NCI-H2227 (cell line): ENCODE data around the gene CA10.

Source experiments
- DNase-seq: peaks from one replicate; lab custom pipeline; 2025; ENCODE audit not compliant: unreplicated experiment; lab: John Stamatoyannopoulos, UW

Gene CA10

DNA sequence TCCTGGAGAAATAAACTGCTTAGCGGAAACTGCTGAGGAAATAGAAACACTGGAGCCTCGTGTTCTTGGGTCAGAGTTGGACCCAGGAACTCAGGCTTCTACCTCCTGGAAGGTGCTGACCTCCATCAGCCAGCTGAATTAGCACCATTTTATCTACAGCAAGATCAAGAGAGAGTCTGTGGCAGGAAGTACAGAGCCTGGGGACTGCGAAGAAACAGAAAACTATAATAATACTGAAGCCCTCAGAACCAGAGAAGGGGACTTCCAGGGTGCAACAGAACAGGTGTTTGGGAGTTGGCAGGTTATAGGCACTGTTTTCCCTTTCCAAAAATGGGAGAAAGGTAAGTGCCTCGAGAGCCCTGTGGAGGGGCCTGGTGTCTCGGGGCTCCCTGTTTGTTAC lies 379.7 kb downstream of the CA10 start:
- no peak for DNase-seq

- no peak for DNase-seq
These were observed 388.3 kb downstream of the CA10 start for GRCh38 chr17:51770027-51770759.

DNA sequence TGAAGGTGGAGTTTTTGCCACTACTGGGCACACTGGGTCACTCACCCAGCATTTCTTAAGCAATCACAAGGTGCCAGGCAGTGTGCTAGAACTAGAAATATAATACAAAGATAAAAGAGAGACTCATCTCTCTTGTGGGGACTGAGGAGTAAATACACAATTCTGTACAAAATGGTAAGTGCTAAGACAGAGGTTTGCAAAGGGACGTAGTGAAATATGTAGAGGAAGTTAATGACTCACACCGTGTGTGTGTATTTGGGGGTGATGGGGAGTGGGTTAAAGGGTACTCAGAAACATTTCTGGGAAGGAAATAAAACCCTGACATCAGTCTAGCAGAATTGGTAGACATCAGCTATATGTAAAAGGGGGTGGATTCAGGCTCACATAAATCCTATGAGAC lies 389.3 kb downstream of the CA10 start:
- no peak for DNase-seq

GRCh38 chr17:51768706-51769105 lies 389.8 kb downstream of the CA10 start:
- no peak for DNase-seq

DNA sequence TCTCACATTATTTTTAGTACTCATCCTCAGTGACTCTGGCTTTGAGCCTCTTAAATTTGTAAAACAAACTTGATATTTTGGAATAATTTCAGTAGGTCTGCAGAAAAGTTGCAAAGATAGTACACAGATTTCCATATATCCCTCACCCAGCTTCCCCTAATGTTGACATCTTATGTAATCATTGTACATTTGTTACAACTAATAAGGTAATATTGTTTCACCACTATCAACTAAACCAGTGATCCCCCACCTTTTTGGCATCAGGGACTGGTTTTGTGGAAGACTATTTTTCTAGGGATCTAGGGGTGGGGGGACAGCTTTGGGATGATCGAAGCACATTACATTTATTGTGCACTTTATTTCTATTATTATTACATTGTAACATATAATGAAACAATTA lies 391.2 kb downstream of the CA10 start:
- DNase-seq, result no peak

DNA sequence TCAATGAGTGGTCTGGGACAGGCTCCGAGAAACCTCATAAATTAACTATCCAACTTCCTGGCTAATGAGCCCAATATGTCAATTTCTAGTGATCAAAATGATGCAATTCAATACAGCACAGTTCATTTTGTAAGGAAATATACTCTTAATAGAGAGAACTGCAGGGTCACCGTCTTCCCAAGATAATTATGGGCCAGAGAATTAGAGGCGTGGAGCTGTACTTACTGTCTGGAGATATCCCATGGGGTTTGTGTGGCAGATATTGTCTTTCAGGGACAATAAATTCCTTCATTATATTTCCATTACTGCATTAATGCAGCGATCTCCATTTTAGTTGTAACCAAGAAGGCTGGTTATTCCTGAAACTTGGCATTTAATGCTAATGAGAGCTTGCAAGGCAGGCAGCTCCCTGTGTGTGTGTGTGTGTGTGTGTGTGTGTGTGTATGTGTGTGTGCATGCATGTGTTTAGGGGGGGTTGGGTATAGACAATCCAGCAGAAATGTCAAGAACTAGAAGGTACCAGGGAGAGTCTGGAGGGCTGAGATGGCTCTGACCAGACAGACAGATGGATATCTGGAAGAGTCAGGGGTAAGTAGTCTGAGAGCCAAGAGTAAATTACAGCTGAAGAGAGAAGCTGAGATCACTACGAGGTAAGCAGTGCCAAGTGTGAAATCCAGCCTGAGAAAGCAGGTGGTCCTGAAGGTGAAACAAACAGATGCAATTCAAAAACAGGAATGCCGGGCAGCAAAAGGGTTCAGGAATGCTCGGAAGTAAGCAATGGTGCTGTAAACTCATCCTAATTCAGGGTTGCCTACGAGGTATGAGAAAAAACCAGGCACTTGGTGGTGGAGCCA lies 393.0 kb downstream of the CA10 start:
- peak; percentile 24 for DNase-seq

DNA sequence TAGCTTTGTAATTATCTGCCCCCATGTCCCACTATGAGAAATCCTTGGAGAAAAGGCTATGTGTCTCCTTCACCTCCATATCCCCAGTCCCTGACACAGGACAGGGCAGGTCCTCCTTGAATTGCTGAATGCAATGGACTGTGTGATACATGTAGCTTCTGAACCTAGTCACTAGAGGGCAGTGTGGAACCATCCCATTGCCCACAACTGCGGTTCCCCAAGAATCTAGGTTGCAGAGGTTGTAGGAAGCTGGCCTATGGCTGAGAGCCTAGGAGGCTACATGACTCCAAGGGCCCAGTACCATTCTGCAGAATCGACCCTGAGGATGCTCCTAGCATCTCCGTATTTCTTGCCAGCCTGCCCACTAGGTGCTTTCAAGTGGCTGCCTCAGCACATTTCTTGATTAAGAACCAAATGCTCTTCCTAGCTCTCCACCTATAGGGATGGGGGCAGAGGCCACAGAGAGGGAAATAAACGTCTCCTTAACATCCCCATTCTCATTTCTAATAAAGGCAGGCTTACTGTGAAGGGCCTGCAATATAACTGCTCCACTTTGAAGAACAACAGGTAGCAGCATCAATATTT lies 394.0 kb downstream of the CA10 start:
- DNase-seq, result peak; percentile 80

- DNase-seq, result no peak
These were observed 395.5 kb downstream of the CA10 start for GRCh38 chr17:51763058-51763457.

DNA sequence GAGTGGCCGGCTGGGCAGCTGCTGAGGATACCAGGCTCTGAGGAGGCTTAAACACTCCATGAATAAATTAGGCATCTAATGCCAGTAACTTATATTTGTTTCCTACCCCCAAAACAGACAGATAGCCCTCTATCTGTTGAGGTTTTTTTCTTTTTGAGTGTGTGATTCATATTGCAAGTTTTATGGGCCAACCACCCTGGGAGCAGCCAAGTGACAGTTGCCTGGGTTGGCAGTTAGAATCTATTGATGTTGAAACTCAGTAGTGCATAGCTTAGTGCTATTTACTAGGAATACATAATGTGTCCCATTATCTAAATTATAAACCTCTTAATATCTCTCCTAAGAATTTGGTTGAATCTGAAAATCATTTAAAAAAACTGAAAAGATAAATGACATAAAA lies 397.4 kb downstream of the CA10 start:
- no peak for DNase-seq

- DNase-seq, result no peak
These were observed 399.3 kb downstream of the CA10 start for GRCh38 chr17:51759260-51759659.

- DNase-seq, result no peak
These were observed 407.4 kb downstream of the CA10 start for GRCh38 chr17:51751072-51751471.

GRCh38 chr17:51748749-51749604 lies 409.5 kb downstream of the CA10 start:
- no peak for DNase-seq

DNA sequence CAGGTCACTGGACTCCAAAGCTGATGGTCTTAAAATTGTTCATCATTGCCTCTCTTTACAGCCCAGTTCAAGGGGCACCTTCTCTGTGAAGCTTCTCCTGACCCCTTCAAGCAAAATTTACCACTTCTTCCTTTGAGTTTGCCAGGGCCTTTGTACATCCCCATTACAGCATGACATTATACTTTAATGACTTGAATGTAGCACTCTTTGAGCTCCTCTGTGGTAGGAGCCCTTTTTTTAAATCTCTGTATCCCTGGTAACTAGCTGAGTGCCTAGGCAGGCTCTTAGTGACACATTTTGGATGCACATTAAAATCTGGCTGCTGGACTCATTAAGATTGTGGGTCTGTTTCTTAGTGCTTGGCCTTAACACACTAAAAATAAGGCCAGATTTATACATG lies 412.1 kb downstream of the CA10 start:
- peak; percentile 16 for DNase-seq

- DNase-seq, result no peak
These were observed 412.5 kb downstream of the CA10 start for GRCh38 chr17:51745993-51746392.

DNA sequence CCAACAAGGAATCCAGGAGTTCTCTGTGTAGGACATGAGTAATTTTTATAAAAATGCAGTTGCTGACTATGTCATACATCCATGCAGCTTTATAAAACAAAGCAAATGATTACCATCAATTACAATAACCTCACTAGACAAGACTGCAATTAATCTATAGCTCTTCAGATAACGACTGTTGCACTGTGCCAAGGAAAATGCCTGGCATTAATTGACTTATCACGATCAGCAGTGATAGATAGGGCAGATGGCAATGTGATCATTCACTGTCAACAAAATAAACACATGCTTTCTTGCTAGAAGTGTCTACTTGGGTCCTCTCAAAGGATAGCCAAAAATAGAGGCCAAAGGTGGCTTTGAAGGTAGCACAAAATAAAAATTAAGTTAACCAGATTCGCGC lies 415.0 kb downstream of the CA10 start:
- DNase-seq, result no peak

DNA sequence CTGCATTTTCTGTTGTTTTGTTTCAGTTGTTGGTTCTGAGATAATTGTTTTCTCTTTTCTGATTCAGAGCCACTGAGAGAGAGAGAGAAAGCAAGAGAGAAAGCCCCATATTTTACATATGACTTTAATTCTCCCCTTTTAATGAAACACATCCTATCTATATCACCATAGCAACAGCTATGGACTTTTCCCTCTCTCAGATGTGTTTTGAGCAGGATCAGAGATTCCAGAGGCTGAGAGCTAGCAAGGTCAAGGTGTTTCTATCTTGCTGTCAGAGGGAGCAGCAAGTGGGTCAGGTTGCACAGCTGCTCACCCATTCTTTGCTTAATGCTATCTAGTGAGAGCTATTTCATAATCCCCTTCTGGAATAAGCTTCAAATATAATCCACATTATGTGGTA lies 415.9 kb downstream of the CA10 start:
- DNase-seq, result no peak

DNA sequence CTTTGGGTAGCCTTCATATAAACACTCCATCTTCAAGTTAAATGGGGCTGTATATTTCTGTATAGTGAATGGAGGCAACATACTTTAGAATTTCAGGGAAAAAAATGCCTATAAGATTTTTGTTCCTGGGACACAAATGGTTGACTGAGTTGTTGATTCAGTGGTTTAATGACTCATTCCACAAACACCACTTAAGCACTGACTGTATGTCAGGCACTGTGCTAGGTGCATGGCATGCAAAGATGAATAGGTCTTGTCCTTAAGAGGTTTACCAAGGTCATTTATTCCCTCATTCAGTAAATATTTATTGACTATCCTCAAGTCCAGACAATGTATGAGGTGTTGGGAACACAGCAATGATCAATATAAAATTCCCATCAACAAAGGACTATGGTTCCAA lies 417.1 kb downstream of the CA10 start:
- DNase-seq, result no peak

DNA sequence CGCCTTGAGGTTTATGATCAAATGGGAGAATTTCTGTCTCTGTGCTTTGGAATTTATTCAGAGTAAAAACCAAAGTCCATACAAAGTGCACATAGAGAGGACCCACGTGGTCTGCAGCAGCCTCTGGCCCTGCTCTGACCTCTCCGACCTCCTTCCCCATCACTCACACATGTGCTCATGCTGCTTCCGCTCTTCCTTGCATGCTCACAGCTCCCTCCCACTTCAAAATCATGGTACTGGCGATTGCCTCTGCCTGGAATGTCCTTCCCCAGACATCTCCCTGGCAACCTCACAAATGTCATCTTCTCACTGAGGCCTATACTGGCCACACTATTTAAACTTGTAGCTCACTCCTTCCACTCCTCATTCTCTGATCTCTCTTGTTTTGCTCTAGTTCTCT lies 418.0 kb downstream of the CA10 start:
- no peak for DNase-seq

GRCh38 chr17:51739245-51739886 lies 419.1 kb downstream of the CA10 start:
- DNase-seq, result peak; percentile 55

- DNase-seq, result no peak
These were observed 422.2 kb downstream of the CA10 start for GRCh38 chr17:51736356-51736755.

- no peak for DNase-seq
These were observed 423.5 kb downstream of the CA10 start for GRCh38 chr17:51734976-51735375.
